IMR-90 (cell line): Measurements from ENCODE around the gene FAU. TPM values are rescaled to one million over a fixed set of nuclear protein-coding genes. Genes with fewer than 3 reads are reported as not detected.

Source experiments
- ATAC-seq: fragments of 200-7000 bp; cut with Tn5 transposase; 2 replicates; pipeline ENCODE4 v1.9.1; 2020; ENCODE audit warnings: low read depth, mild to moderate bottlenecking, moderate library complexity
- BruUV-seq: library from RNA; stranded (reverse); fragments of 400-500 nt; replicated peaks from 2 replicates; lab custom pipeline; 2021; lab: Mats Ljungman, UMichigan
- CTCF ChIA-PET: fragments of 300-600 bp; formaldehyde crosslinking; extraction: SDS; loops from one replicate; lab custom pipeline; 2021; ENCODE audit warnings: antibody characterized with exemption; lab: Yijun Ruan, JAX
- POLR2A ChIA-PET: fragments of 300-600 bp; sonication (Branson Sonifier 250); formaldehyde crosslinking; loops from one replicate; lab custom pipeline; 2022; ENCODE audit warnings: antibody characterized with exemption; ENCODE audit not compliant: unreplicated experiment; lab: Charles Lee
- DNase-seq: peaks from one replicate; pipeline ENCODE4 v3.0.0; 2013
- H2AFZ ChIP-seq: replicated peaks from 2 replicates; pipeline ENCODE3; 2013; ENCODE audit warnings: low read length, mild to moderate bottlenecking; ENCODE audit not compliant: poor library complexity
- H2AK5ac ChIP-seq: 2 replicates; pipeline ENCODE4 v1.6.1; 2013; ENCODE audit warnings: low read depth, low read length, inconsistent platforms
- H2AK9ac ChIP-seq: replicated peaks from 2 replicates; pipeline ENCODE3; 2013; ENCODE audit warnings: mild to moderate bottlenecking, low read depth, low read length, moderate library complexity; ENCODE audit not compliant: poor library complexity
- H2BK120ac ChIP-seq: 2 replicates; pipeline ENCODE4 v1.6.1; 2013; ENCODE audit warnings: low read depth, low read length, inconsistent platforms
- H2BK15ac ChIP-seq: 3 replicates; pipeline ENCODE4 v1.6.1; 2013; ENCODE audit warnings: low read depth, low read length, inconsistent platforms
- H2BK20ac ChIP-seq: 2 replicates; pipeline ENCODE4 v1.6.1; 2013; ENCODE audit warnings: low read depth, mild to moderate bottlenecking, inconsistent platforms, low read length, moderate library complexity
- H2BK5ac ChIP-seq: 2 replicates; pipeline ENCODE4 v1.6.1; 2013; ENCODE audit warnings: mild to moderate bottlenecking, low read depth, low read length, inconsistent platforms; ENCODE audit not compliant: poor library complexity, severe bottlenecking
- H3K14ac ChIP-seq: replicated peaks from 2 replicates; pipeline ENCODE4 v1.6.1; 2013; ENCODE audit warnings: low read depth, low read length, inconsistent platforms
- H3K18ac ChIP-seq: 2 replicates; pipeline ENCODE4 v1.6.1; 2013; ENCODE audit warnings: low read depth, low read length, control low read depth
- H3K23ac ChIP-seq: 2 replicates; pipeline ENCODE4 v1.6.1; 2013; ENCODE audit warnings: low read depth, low read length, inconsistent platforms
- H3K27ac ChIP-seq: 2 replicates; pipeline ENCODE4 v1.5.1; 2013; ENCODE audit warnings: mild to moderate bottlenecking, control low read depth, low read length; ENCODE audit not compliant: insufficient read depth
- H3K27me3 ChIP-seq: 2 replicates; pipeline ENCODE4 v1.6.1; 2013; ENCODE audit warnings: low read length; ENCODE audit not compliant: control insufficient read depth, insufficient read depth
- H3K36me3 ChIP-seq: 2 replicates; pipeline ENCODE4 v1.6.1; 2013; ENCODE audit warnings: low read length, mixed read lengths; ENCODE audit not compliant: control insufficient read depth, insufficient read depth
- H3K4ac ChIP-seq: 2 replicates; pipeline ENCODE4 v1.6.1; 2013; ENCODE audit warnings: low read depth, low read length, inconsistent platforms
- H3K4me1 ChIP-seq: 2 replicates; pipeline ENCODE4 v1.6.1; 2013; ENCODE audit warnings: low read length, mixed read lengths; ENCODE audit not compliant: control insufficient read depth, insufficient read depth
- H3K4me2 ChIP-seq: 2 replicates; pipeline ENCODE4 v1.6.1; 2013; ENCODE audit warnings: low read depth, mild to moderate bottlenecking, control low read depth, low read length, moderate library complexity
- H3K4me3 ChIP-seq: 2 replicates; pipeline ENCODE4 v1.5.1; 2013; ENCODE audit warnings: low read depth, mild to moderate bottlenecking, control low read depth, low read length, moderate library complexity; ENCODE audit not compliant: insufficient read depth
- H3K56ac ChIP-seq: 2 replicates; pipeline ENCODE4 v1.6.1; 2013; ENCODE audit warnings: low read length, inconsistent platforms; ENCODE audit not compliant: insufficient read depth; ENCODE audit errors: extremely low read depth
- H3K79me1 ChIP-seq, 2 experiments: 2 replicates each; pipeline ENCODE4 v1.6.1; 2013; ENCODE audit warnings: low read length in 2 of 2, inconsistent platforms in 1 of 2, low read depth in 1 of 2
- H3K9ac ChIP-seq: 2 replicates; pipeline ENCODE4 v1.6.1; 2013; ENCODE audit warnings: low read depth, low read length, control low read depth
- H3K9me1 ChIP-seq: 2 replicates; pipeline ENCODE4 v1.6.1; 2013; ENCODE audit warnings: low read length, inconsistent platforms; ENCODE audit not compliant: insufficient read depth
- H3K9me3 ChIP-seq: 2 replicates; pipeline ENCODE4 v1.6.1; 2013; ENCODE audit warnings: low read length; ENCODE audit not compliant: control insufficient read depth, insufficient read depth
- H4K20me1 ChIP-seq: 2 replicates; pipeline ENCODE4 v1.6.1; 2013; ENCODE audit warnings: low read length, inconsistent platforms; ENCODE audit not compliant: insufficient read depth
- H4K5ac ChIP-seq: 2 replicates; pipeline ENCODE4 v1.6.1; 2013; ENCODE audit warnings: mild to moderate bottlenecking, low read depth, low read length, control low read depth
- H4K8ac ChIP-seq, 2 experiments: 2 replicates each; pipeline ENCODE4 v1.6.1; 2013; ENCODE audit warnings: low read depth in 2 of 2, low read length in 2 of 2, control low read depth in 1 of 2, inconsistent platforms in 1 of 2
- H4K91ac ChIP-seq: 2 replicates; pipeline ENCODE4 v1.6.1; 2013; ENCODE audit warnings: low read depth, low read length, inconsistent platforms; ENCODE audit not compliant: insufficient read depth
- BHLHE40 ChIP-seq: fragments of 150-350 bp; IDR thresholded peaks from 2 replicates; pipeline ENCODE4 v1.6.1; 2016; ENCODE audit warnings: mild to moderate bottlenecking, low read depth, low read length
- CEBPB ChIP-seq: IDR thresholded peaks from 2 replicates; pipeline ENCODE4 v1.6.1; 2012; ENCODE audit warnings: low read depth, low read length, improper control_type of control experiment
- CHD1 ChIP-seq: IDR thresholded peaks from 2 replicates; pipeline ENCODE4 v1.6.1; 2012; ENCODE audit warnings: low read depth, low read length, improper control_type of control experiment
- CTCF ChIP-seq: conservative IDR thresholded peaks from 2 replicates; pipeline ENCODE4 v1.5.1; 2012; ENCODE audit warnings: mild to moderate bottlenecking, low read depth, low read length, improper control_type of control experiment
- ELK1 ChIP-seq: fragments of 150-350 bp; IDR thresholded peaks from 2 replicates; pipeline ENCODE4 v1.6.1; 2016; ENCODE audit warnings: low read depth, mild to moderate bottlenecking, low read length, moderate library complexity, borderline replicate concordance
- FOS ChIP-seq: fragments of 150-350 bp; IDR thresholded peaks from 2 replicates; pipeline ENCODE4 v1.6.1; 2016; ENCODE audit warnings: low read depth, low read length
- MAFK ChIP-seq: IDR thresholded peaks from 2 replicates; pipeline ENCODE4 v1.6.1; 2012; ENCODE audit warnings: low read depth, low read length, improper control_type of control experiment
- MAZ ChIP-seq: IDR thresholded peaks from 2 replicates; pipeline ENCODE4 v1.6.1; 2012; ENCODE audit warnings: low read depth, mild to moderate bottlenecking, low read length, improper control_type of control experiment, moderate library complexity, borderline replicate concordance
- MXI1 ChIP-seq: IDR thresholded peaks from 2 replicates; pipeline ENCODE4 v1.6.1; 2012; ENCODE audit warnings: low read depth, mild to moderate bottlenecking, low read length, moderate library complexity, borderline replicate concordance
- NFE2L2 ChIP-seq: fragments of 150-350 bp; IDR thresholded peaks from 2 replicates; pipeline ENCODE4 v1.6.1; 2016; ENCODE audit warnings: low read depth, mild to moderate bottlenecking, low read length
- POLR2A ChIP-seq: IDR thresholded peaks from 2 replicates; pipeline ENCODE4 v1.6.1; 2012; ENCODE audit warnings: mild to moderate bottlenecking, low read depth, low read length
- RAD21 ChIP-seq: IDR thresholded peaks from 2 replicates; pipeline ENCODE4 v1.6.1; 2012; ENCODE audit warnings: low read length, improper control_type of control experiment
- RCOR1 ChIP-seq: IDR thresholded peaks from 2 replicates; pipeline ENCODE4 v1.6.1; 2012; ENCODE audit warnings: mild to moderate bottlenecking, low read length, improper control_type of control experiment; ENCODE audit not compliant: insufficient replicate concordance
- RFX5 ChIP-seq: IDR thresholded peaks from 2 replicates; pipeline ENCODE4 v1.8.0; 2012; ENCODE audit warnings: low read depth, mild to moderate bottlenecking, low read length, moderate library complexity
- SMC3 ChIP-seq: fragments of 150-350 bp; IDR thresholded peaks from 2 replicates; pipeline ENCODE4 v1.6.1; 2016; ENCODE audit warnings: low read depth, mild to moderate bottlenecking, antibody characterized with exemption, low read length, moderate library complexity
- USF2 ChIP-seq: fragments of 150-350 bp; IDR thresholded peaks from 2 replicates; pipeline ENCODE4 v1.6.1; 2017; ENCODE audit warnings: mild to moderate bottlenecking, antibody characterized with exemption, low read length, low read depth
- WGBS, 2 experiments: methylation state at CpG; one replicate each; pipeline versions ENCODE4 v1.1.5 to v1.1.7; 2013; ENCODE audit warnings: missing lambda C conversion rate in 2 of 2; ENCODE audit not compliant: insufficient read length in 1 of 2; ENCODE audit errors: extremely low coverage in 2 of 2; 5-methylcytosine and 5-hydroxymethylcytosine counted together
- dilution Hi-C: fragments of 300-500 bp; cut with HindIII; formaldehyde crosslinking; loops from one replicate; pipeline ENCODE4 v1.14.3; 2018; ENCODE audit warnings: low sequenced_read_pairs; ENCODE audit not compliant: unreplicated experiment
- in situ Hi-C: fragments of 300-500 bp; cut with MboI; formaldehyde crosslinking; loops from 3 replicates; pipeline ENCODE4 v1.14.3; 2019; ENCODE audit warnings: low sequenced_read_pairs, inconsistent platforms, mixed read lengths
- intact Hi-C: fragments of 100-400 bp; cut with micrococcal nuclease; formaldehyde crosslinking; loops from 2 replicates; pipeline ENCODE4 v1.10.0; 2022
- polyA plus RNA-seq, 3 experiments: library from polyadenylated mRNA; depleted of rRNA; stranded (reverse); fragments of >200 nt; gene quantifications; 2 replicates each; pipeline ENCODE4 v1.2.3, GENCODE V29; 2012; ENCODE audit warnings: low replicate concordance in 1 of 3
- total RNA-seq: library from RNA; depleted of rRNA; stranded (reverse); fragments of >200 nt; gene quantifications from 2 replicates; pipeline ENCODE4 v1.2.3, GENCODE V29; 2012

The FAU gene
- total and polyA plus RNA-seq, 2 of the 4 experiments (the other 2 are of a cell fraction) = 189 to 652 TPM

GRCh38 chr11:65085446-65085845 is 36.5 kb downstream of the FAU start:
- dilution Hi-C loops = no loop called here
- WGBS, 2 experiments = no CpG with 5 or more reads among the region's 4 CpGs
- BruUV-seq = no TSS peak

More at GRCh38 chr11:65085446-65085845, 36.5 kb downstream of the FAU start:
- H3K4ac ChIP-seq = no peak overlapping the region
- H3K4me1 ChIP-seq = peaks cover 4% of the 10 kb centered on the region; the same call in 1 of the 2 replicates
- no peak overlapping the region for H3K4me2 ChIP-seq
- in situ Hi-C loops (no loop called here), intact Hi-C loops (loop anchor here (2.0 kb wide), 1 partner anchor 45 kb away; the partner anchor contains the start of gene SAC3D1)
- no peaks in the 10 kb centered on the region for H3K27me3 ChIP-seq
- H3K14ac ChIP-seq = no peak overlapping the region
- H4K8ac ChIP-seq = no peak overlapping the region
- H2AK9ac ChIP-seq = no peak overlapping the region
- no peak overlapping the region for H4K91ac ChIP-seq
- no peak overlapping the region for H3K56ac ChIP-seq
- no peak overlapping the region for H3K4me3 ChIP-seq
- H3K23ac ChIP-seq = no peak overlapping the region
- H2BK20ac ChIP-seq = no peak overlapping the region
- no peak overlapping the region for H4K5ac ChIP-seq
- no peak overlapping the region for H2BK15ac ChIP-seq
- H2AK5ac ChIP-seq = no peak overlapping the region
- TF ChIP-seq CHD1 (no peak), FOS (no peak), RFX5 (no peak), RAD21 (no peak), MXI1 (no peak), CEBPB (no peak), SMC3 (no peak), NFE2L2 (no peak), CTCF (no peak), USF2 (no peak), MAFK (no peak), POLR2A (no peak), ELK1 (no peak), MAZ (no peak), BHLHE40 (no peak), RCOR1 (no peak)
- H2AFZ ChIP-seq = no peak overlapping the region
- peaks cover 34% of the 10 kb centered on the region for H3K36me3 ChIP-seq
- DNase-seq = no peak
- no peak overlapping the region for H3K18ac ChIP-seq
- H3K9ac ChIP-seq = no peak overlapping the region
- POLR2A ChIA-PET = interaction anchor here (1.7 kb wide), 1 partner anchor 11 kb away, joined by 4 read pairs; no protein-coding TSS in a partner anchor
- no peak overlapping the region for H2BK5ac ChIP-seq
- CTCF ChIA-PET = no interaction called here
- no peaks in the 10 kb centered on the region; the same call in 1 of the 2 replicates for H3K9me1 ChIP-seq
- H3K79me1 ChIP-seq = peaks cover 36 to 49% of the 10 kb centered on the region in 2 experiments
- H4K20me1 ChIP-seq = no peaks in the 10 kb centered on the region; the same call in 1 of the 2 replicates
- no peak overlapping the region for H3K27ac ChIP-seq
- ATAC-seq = no peak
- no peaks in the 10 kb centered on the region for H3K9me3 ChIP-seq
- H2BK120ac ChIP-seq = no peak overlapping the region
